Prostate gland (tissue), 2 donors: ENCODE measurements around the gene PKP4. TPM values are rescaled to one million over a fixed set of nuclear protein-coding genes. Genes with fewer than 3 reads are reported as not detected.

ENCODE experiments used
- DNase-seq: peaks from one replicate; pipeline ENCODE4 v3.0.0-alpha.2; 2019; ENCODE audit warnings: low spot score
- H3K27ac ChIP-seq, 2 donors: fragments of 200-600 bp; sonication (generic); 2 replicates each; pipeline ENCODE4 v1.5.1; 2017 to 2019
- H3K27me3 ChIP-seq: fragments of 200-600 bp; sonication (generic); replicated peaks from 2 replicates; pipeline ENCODE4 v1.5.1; 2019; ENCODE audit not compliant: insufficient read depth
- H3K36me3 ChIP-seq, 2 donors: fragments of 200-600 bp; sonication (generic); 1 replicate in 1 of 2; 2 replicates in 1 of 2; pipeline versions ENCODE4 v1.5.1 to v1.8.1; 2017 to 2019
- H3K4me1 ChIP-seq: fragments of 200-600 bp; sonication (generic); replicated peaks from 2 replicates; pipeline ENCODE4 v1.5.1; 2019
- H3K4me3 ChIP-seq, 2 donors: fragments of 200-600 bp; sonication (generic); 2 replicates each; pipeline ENCODE4 v1.5.1; 2017 to 2019
- H3K9me3 ChIP-seq: fragments of 200-600 bp; sonication (generic); 2 replicates; pipeline ENCODE4 v1.5.1; 2017
- CTCF ChIP-seq, 4 experiments: fragments of 200-600 bp in 2 of 4; fragments of 450-650 bp in 2 of 4; sonication (generic) in 2 of 4; IDR thresholded peaks; 1 replicate in 3 of 4; 2 replicates in 1 of 4; pipeline ENCODE4 v1.5.1; 2016 to 2019; ENCODE audit warnings: antibody characterized with exemption in 4 of 4, mild to moderate bottlenecking in 2 of 4, moderate library complexity in 2 of 4
- POLR2A ChIP-seq: fragments of 450-650 bp; IDR thresholded peaks from one replicate; pipeline ENCODE4 v1.6.1; 2016; ENCODE audit warnings: antibody characterized with exemption, mild to moderate bottlenecking
- POLR2AphosphoS5 ChIP-seq: sonication (generic); formaldehyde crosslinking; IDR thresholded peaks from one replicate; pipeline ENCODE4 v1.6.1; 2017; ENCODE audit warnings: antibody characterized with exemption
- WGBS: methylation state at CpG from one replicate; pipeline ENCODE4 v1.1.5; 2018; 5-methylcytosine and 5-hydroxymethylcytosine counted together
- intact Hi-C: fragments of 100-400 bp; cut with DNase I; formaldehyde crosslinking; loops from one replicate; pipeline ENCODE4 v1.14.2; 2022
- total RNA-seq, 2 donors: library from RNA; depleted of rRNA; stranded (reverse); fragments of >200 nt; gene quantifications; one replicate each; pipeline ENCODE4 v1.1.0, GENCODE V29; 2016

PKP4 gene
- total RNA-seq, 2 donors from 2014 or later, result 49.0 to 57.9 TPM

- no peak overlapping the region for H3K4me3 ChIP-seq
Measured at GRCh38 chr2:158507141-158507540, 50.4 kb downstream of the PKP4 start.

GRCh38 chr2:158507679-158508078 lies 50.9 kb downstream of the PKP4 start:
- intact Hi-C loops, result no loop called here
- no peaks in the 10 kb centered on the region for H3K9me3 ChIP-seq

More at GRCh38 chr2:158507141-158507540, 50.4 kb downstream of the PKP4 start:
- H3K27ac ChIP-seq, result no peak overlapping the region
- no peaks in the 10 kb centered on the region for H3K4me1 ChIP-seq
- no peak for DNase-seq
- H3K36me3 ChIP-seq, result no peaks in the 10 kb centered on the region
- 79% methylated on average over 4 of the region's 4 CpGs for WGBS
- no peaks in the 10 kb centered on the region for H3K27me3 ChIP-seq
- H3K9me3 ChIP-seq, result no peaks in the 10 kb centered on the region
- TF ChIP-seq POLR2AphosphoS5 (no peak), POLR2A (no peak), CTCF (IDR thresholded peaks at IDR 0.05) (no peak)
- intact Hi-C loops, result no loop called here

GRCh38 chr2:158509928-158510797 lies 53.4 kb downstream of the PKP4 start:
- no peak for DNase-seq
- Histone ChIP-seq H3K4me1 (no peaks in the 10 kb centered on the region), H3K4me3 (no peak overlapping the region), H3K36me3 (no peaks in the 10 kb centered on the region), H3K27ac (no peak overlapping the region), H3K27me3 (no peaks in the 10 kb centered on the region), H3K9me3 (no peaks in the 10 kb centered on the region)
- TF ChIP-seq POLR2AphosphoS5 (no peak), CTCF (IDR thresholded peaks at IDR 0.05) (no peak), POLR2A (no peak)
- intact Hi-C loops, result no loop called here
- 72% methylated on average over 2 of the region's 2 CpGs for WGBS

More at GRCh38 chr2:158507679-158508078, 50.9 kb downstream of the PKP4 start:
- no peak for TF ChIP-seq POLR2A
- TF ChIP-seq CTCF (IDR thresholded peaks at IDR 0.05), result no peak
- no peak for TF ChIP-seq POLR2AphosphoS5
- Histone ChIP-seq H3K36me3 (no peaks in the 10 kb centered on the region), H3K27ac (no peak overlapping the region), H3K27me3 (no peaks in the 10 kb centered on the region), H3K4me1 (no peaks in the 10 kb centered on the region), H3K4me3 (no peak overlapping the region)
- no peak for DNase-seq
- 88% methylated on average over 2 of the region's 2 CpGs for WGBS

GRCh38 chr2:158510887-158511286 lies 54.1 kb downstream of the PKP4 start:
- no peaks in the 10 kb centered on the region for H3K4me1 ChIP-seq
- no peak for DNase-seq
- intact Hi-C loops, result no loop called here
- H3K36me3 ChIP-seq, result no peaks in the 10 kb centered on the region
- no peaks in the 10 kb centered on the region for H3K9me3 ChIP-seq
- H3K4me3 ChIP-seq, result no peak overlapping the region
- 98% methylated on average over 8 of the region's 8 CpGs for WGBS
- no peak for TF ChIP-seq POLR2A
- TF ChIP-seq POLR2AphosphoS5, result no peak
- no peak for TF ChIP-seq CTCF (IDR thresholded peaks at IDR 0.05)
- no peak overlapping the region for H3K27ac ChIP-seq
- H3K27me3 ChIP-seq, result no peaks in the 10 kb centered on the region

GRCh38 chr2:158511706-158512105 lies 55.0 kb downstream of the PKP4 start:
- Histone ChIP-seq H3K4me1 (no peaks in the 10 kb centered on the region), H3K27ac (no peak overlapping the region), H3K36me3 (no peaks in the 10 kb centered on the region), H3K4me3 (no peak overlapping the region), H3K9me3 (no peaks in the 10 kb centered on the region), H3K27me3 (no peaks in the 10 kb centered on the region)
- intact Hi-C loops, result no loop called here
- DNase-seq, result no peak
- TF ChIP-seq POLR2AphosphoS5 (no peak), CTCF (IDR thresholded peaks at IDR 0.05) (no peak), POLR2A (no peak)
